NCI-H345 treated with DMSO at 0.1 percent for 48 hours (cell line): ENCODE results near the gene C12orf43.

ENCODE experiments used
- DNase-seq: peaks from one replicate; lab custom pipeline; 2025; ENCODE audit not compliant: unreplicated experiment; lab: John Stamatoyannopoulos, UW

The C12orf43 gene

GRCh38 chr12:120999191-121000120 is 16.8 kb downstream of the C12orf43 start:
- no peak for DNase-seq

GRCh38 chr12:120998435-120998834 is 17.9 kb downstream of the C12orf43 start:
- DNase-seq: no peak

- DNase-seq: no peak
These were observed 18.8 kb downstream of the C12orf43 start for GRCh38 chr12:120997448-120997847.

GRCh38 chr12:120996133-120996746 is 20.0 kb downstream of the C12orf43 start:
- DNase-seq: no peak

GRCh38 chr12:120994589-120995337 is 21.5 kb downstream of the C12orf43 start:
- no peak for DNase-seq

GRCh38 chr12:120994059-120994458 is 22.2 kb downstream of the C12orf43 start:
- DNase-seq: no peak

GRCh38 chr12:120993496-120993895 is 22.8 kb downstream of the C12orf43 start:
- DNase-seq: no peak

- no peak for DNase-seq
These were observed 23.3 kb downstream of the C12orf43 start for GRCh38 chr12:120992989-120993388.

- no peak for DNase-seq
These were observed 24.3 kb downstream of the C12orf43 start for GRCh38 chr12:120991965-120992364.

GRCh38 chr12:120990487-120991055 is 25.7 kb downstream of the C12orf43 start:
- DNase-seq: no peak

GRCh38 chr12:120989687-120990086 is 26.6 kb downstream of the C12orf43 start:
- no peak for DNase-seq

- DNase-seq: no peak
These were observed 27.6 kb downstream of the C12orf43 start for GRCh38 chr12:120988658-120989057.

- DNase-seq: no peak
These were observed 28.1 kb downstream of the C12orf43 start for GRCh38 chr12:120988234-120988633.

GRCh38 chr12:120984351-120984898 is 31.9 kb downstream of the C12orf43 start:
- DNase-seq: no peak

- DNase-seq: no peak
These were observed 32.5 kb downstream of the C12orf43 start for GRCh38 chr12:120983759-120984158.

GRCh38 chr12:120982659-120983058 is 33.6 kb downstream of the C12orf43 start:
- no peak for DNase-seq

- DNase-seq: no peak
These were observed 34.8 kb downstream of the C12orf43 start for GRCh38 chr12:120981407-120981941.

GRCh38 chr12:120980800-120981368 is 35.4 kb downstream of the C12orf43 start:
- DNase-seq: no peak

- DNase-seq: no peak
These were observed 36.2 kb downstream of the C12orf43 start for GRCh38 chr12:120979862-120980696.
